Keratinocyte (primary cell): ENCODE measurements around the gene KIDINS220. TPM values are rescaled to one million over a fixed set of nuclear protein-coding genes. Genes with fewer than 3 reads are reported as not detected.
A peak's percentile ranks its signal among the peaks of the same experiment; 100 is the strongest.

Source experiments
- DNase-seq: peaks from one replicate; pipeline ENCODE4 v3.0.0-alpha.2; 2011; ENCODE audit warnings: low read depth, missing footprints, low spot score
- FAIRE-seq: peaks from 2 replicates; lab custom pipeline; 2011; peaks lifted over from hg19 to GRCh38; lab: Jason Lieb, UNC
- H2AFZ ChIP-seq: 2 replicates; pipeline ENCODE4 v1.6.0; 2012; ENCODE audit warnings: low read length, control low read depth, inconsistent platforms; ENCODE audit not compliant: control insufficient read depth
- H3K27ac ChIP-seq: 2 replicates; pipeline ENCODE4 v1.5.1; 2011; ENCODE audit warnings: low read length; ENCODE audit not compliant: control insufficient read depth, insufficient read depth
- H3K27me3 ChIP-seq: 3 replicates; pipeline ENCODE4 v1.6.0; 2011; ENCODE audit warnings: low read length; ENCODE audit not compliant: control insufficient read depth, insufficient read depth; ENCODE audit errors: extremely low read depth
- H3K36me3 ChIP-seq, 2 experiments: 2 replicates in 1 of 2; 3 replicates in 1 of 2; pipeline ENCODE4 v1.5.1; 2011; ENCODE audit warnings: low read length in 2 of 2, mild to moderate bottlenecking in 1 of 2; ENCODE audit not compliant: control insufficient read depth in 2 of 2, insufficient read depth in 2 of 2; ENCODE audit errors: extremely low read depth in 1 of 2
- H3K4me1 ChIP-seq: 3 replicates; pipeline ENCODE4 v1.5.1; 2011; ENCODE audit warnings: low read length; ENCODE audit not compliant: control insufficient read depth, insufficient read depth; ENCODE audit errors: extremely low read depth
- H3K4me2 ChIP-seq: 3 replicates; pipeline ENCODE4 v1.6.0; 2011; ENCODE audit warnings: low read depth, low read length; ENCODE audit not compliant: control insufficient read depth, insufficient read depth; ENCODE audit errors: extremely low read depth
- H3K4me3 ChIP-seq, 3 experiments: fragments of 200-600 bp in 1 of 3; sonication (generic) in 1 of 3; 2 replicates in 2 of 3; 3 replicates in 1 of 3; pipeline ENCODE4 v1.5.1; 2011 to 2016; ENCODE audit warnings: low read length in 3 of 3, mild to moderate bottlenecking in 3 of 3, control low read depth in 2 of 3, inconsistent platforms in 1 of 3, low read depth in 1 of 3, mixed read lengths in 1 of 3, mixed run types in 1 of 3, moderate library complexity in 1 of 3; ENCODE audit not compliant: control insufficient read depth in 2 of 3, insufficient read depth in 2 of 3; ENCODE audit errors: extremely low read depth in 1 of 3
- H3K79me2 ChIP-seq: 2 replicates; pipeline ENCODE4 v1.6.0; 2012; ENCODE audit warnings: low read length; ENCODE audit not compliant: control insufficient read depth, insufficient read depth
- H3K9ac ChIP-seq: 3 replicates; pipeline ENCODE4 v1.6.0; 2011; ENCODE audit warnings: low read length; ENCODE audit not compliant: control insufficient read depth, insufficient read depth; ENCODE audit errors: extremely low read depth
- H3K9me1 ChIP-seq: 3 replicates; pipeline ENCODE4 v1.6.0; 2011; ENCODE audit warnings: low read length; ENCODE audit not compliant: control insufficient read depth, insufficient read depth; ENCODE audit errors: extremely low read depth
- H3K9me3 ChIP-seq: 2 replicates; pipeline ENCODE4 v1.5.1; 2012; ENCODE audit warnings: low read depth, low read length; ENCODE audit not compliant: control insufficient read depth
- H4K20me1 ChIP-seq: 3 replicates; pipeline ENCODE4 v1.6.0; 2011; ENCODE audit warnings: low read length; ENCODE audit not compliant: control insufficient read depth, insufficient read depth; ENCODE audit errors: extremely low read depth
- CTCF ChIP-seq, 3 experiments: IDR thresholded peaks in 1 of 3; conservative IDR thresholded peaks in 1 of 3; optimal IDR thresholded peaks in 1 of 3; 2 replicates in 2 of 3; 3 replicates in 1 of 3; pipeline versions ENCODE3 to v1.5.1; 2011; ENCODE audit warnings: low read length in 3 of 3, mild to moderate bottlenecking in 3 of 3, moderate library complexity in 2 of 3, control low read depth in 1 of 3, inconsistent platforms in 1 of 3; ENCODE audit not compliant: insufficient read depth in 2 of 3; ENCODE audit errors: extremely low read depth in 1 of 3
- EZH2 ChIP-seq: IDR thresholded peaks from one replicate; pipeline ENCODE4 v1.6.1; 2012; ENCODE audit warnings: inconsistent platforms, mild to moderate bottlenecking, low read length, moderate library complexity
- dilution Hi-C: fragments of 300-500 bp; cut with MboI; formaldehyde crosslinking; loops from one replicate; pipeline ENCODE4 v1.7.0; 2020; ENCODE audit warnings: low sequenced_read_pairs; ENCODE audit not compliant: extremely low pct_ligation_motif_present
- polyA plus RNA-seq, 5 experiments: library from polyadenylated mRNA; depleted of rRNA in 3 of 5; stranded (reverse) in 3 of 5; stranded (forward) in 1 of 5; unstranded in 1 of 5; fragments of >200 nt; gene quantifications; 1 replicate in 1 of 5; 2 replicates in 3 of 5; 3 replicates in 1 of 5; pipeline versions ENCODE4 v1.2.1 to v1.2.3, GENCODE V29; 2011 to 2012; ENCODE audit warnings: missing spikeins in 2 of 5, low read depth in 1 of 5, low replicate concordance in 1 of 5

Gene KIDINS220
- polyA plus RNA-seq, 1 donor (not counting 4 experiments of a cell fraction or from before 2014, with no cell fraction given) = 28.8 TPM

GRCh38 chr2:8851811-8852560 lies 14.6 kb upstream of the KIDINS220 start:
- H3K79me2 ChIP-seq = no peaks in the 10 kb centered on the region
- H3K9ac ChIP-seq = no peak overlapping the region
- no peak for TF ChIP-seq CTCF (optimal IDR thresholded peaks at IDR 0.05 in 1 of 3, IDR thresholded peaks at IDR 0.05 in 1 of 3, conservative IDR thresholded peaks at IDR 0.05 in 1 of 3; ENCODE audit: extremely low read depth in 1 of 3, insufficient read depth in 2 of 3, low read length in 3 of 3)
- no peak for TF ChIP-seq EZH2
- no peaks in the 10 kb centered on the region for H3K9me3 ChIP-seq
- H4K20me1 ChIP-seq = no peaks in the 10 kb centered on the region
- H3K27me3 ChIP-seq = no peaks in the 10 kb centered on the region
- dilution Hi-C loops = no loop called here
- peak overlapping the region; percentile 2 for H3K4me2 ChIP-seq
- peaks cover 18% of the 10 kb centered on the region for H3K4me1 ChIP-seq
- no peak overlapping the region for H2AFZ ChIP-seq
- no peak overlapping the region for H3K4me3 ChIP-seq
- H3K27ac ChIP-seq = no peak overlapping the region
- DNase-seq = no peak
- no peaks in the 10 kb centered on the region for H3K9me1 ChIP-seq
- no peaks in the 10 kb centered on the region for H3K36me3 ChIP-seq
- FAIRE-seq = peak; percentile 49

- no peak for TF ChIP-seq EZH2
- TF ChIP-seq CTCF (optimal IDR thresholded peaks at IDR 0.05 in 1 of 3, IDR thresholded peaks at IDR 0.05 in 1 of 3, conservative IDR thresholded peaks at IDR 0.05 in 1 of 3; ENCODE audit: extremely low read depth in 1 of 3, insufficient read depth in 2 of 3, low read length in 3 of 3) = no peak
- Histone ChIP-seq H3K27me3 (no peaks in the 10 kb centered on the region), H3K9ac (no peak overlapping the region), H3K79me2 (no peaks in the 10 kb centered on the region), H3K36me3 (no peaks in the 10 kb centered on the region), H4K20me1 (no peaks in the 10 kb centered on the region), H3K9me3 (no peaks in the 10 kb centered on the region), H3K4me2 (no peak overlapping the region), H2AFZ (no peak overlapping the region), H3K27ac (no peak overlapping the region), H3K4me3 (no peak overlapping the region), H3K9me1 (no peaks in the 10 kb centered on the region), H3K4me1 (peaks cover 13% of the 10 kb centered on the region)
- dilution Hi-C loops = no loop called here
- FAIRE-seq (no peak), DNase-seq (no peak)
Measured at GRCh38 chr2:8850845-8851487, 13.6 kb upstream of the KIDINS220 start.
